HG03039 (cell line): Measurements from ENCODE around the gene METTL26.
A peak's percentile ranks its signal among the peaks of the same experiment; 100 is the strongest.

Experiments used
- ATAC-seq: cut with Tn5 transposase; IDR thresholded peaks from one replicate; pipeline ENCODE4 v1.9.1; 2021; ENCODE audit warnings: mild to moderate bottlenecking, moderate library complexity; ENCODE audit not compliant: unreplicated experiment

METTL26 gene

GRCh38 chr16:641326-642188 is 5.5 kb upstream of the METTL26 start, which contains the start of gene MCRIP2:
Gene MCRIP2 (plus strand): TSS chr16:641828. CDS start chr16:641992, 164 bp downstream.
- peak; percentile 36 for ATAC-seq

- no peak for ATAC-seq
These were observed 4.5 kb upstream of the METTL26 start for GRCh38 chr16:640614-641013.

GRCh38 chr16:638836-639235 is 2.7 kb upstream of the METTL26 start:
- ATAC-seq: no peak

- ATAC-seq: no peak
These were observed 2.0 kb upstream of the METTL26 start for GRCh38 chr16:638034-638543.

GRCh38 chr16:637081-638018 is 1.2 kb upstream of the METTL26 start:
- ATAC-seq: no peak

GRCh38 chr16:635573-636205 is 416 bp downstream of the METTL26 start:
- ATAC-seq: no peak

GRCh38 chr16:634996-635395 is 1.1 kb downstream of the METTL26 start:
- no peak for ATAC-seq

- ATAC-seq: no peak
These were observed 1.9 kb downstream of the METTL26 start for GRCh38 chr16:634051-634670.

GRCh38 chr16:633336-634050 is 2.6 kb downstream of the METTL26 start:
- ATAC-seq: no peak

GRCh38 chr16:632486-633335 is 3.4 kb downstream of the METTL26 start:
- no peak for ATAC-seq

- ATAC-seq: no peak
These were observed 4.2 kb downstream of the METTL26 start for GRCh38 chr16:631808-632358.

GRCh38 chr16:630815-631405 is 5.2 kb downstream of the METTL26 start, which contains the start of gene WFIKKN1:
Gene WFIKKN1 (plus strand): TSS chr16:630985. CDS start chr16:631254, 269 bp downstream.
- ATAC-seq: no peak

- ATAC-seq: no peak
These were observed 5.8 kb downstream of the METTL26 start for GRCh38 chr16:630249-630814.

- no peak for ATAC-seq
These were observed 6.3 kb downstream of the METTL26 start for GRCh38 chr16:629833-630248.

- no peak for ATAC-seq
These were observed 6.8 kb downstream of the METTL26 start for GRCh38 chr16:629185-629832.

GRCh38 chr16:628321-629061 is 7.6 kb downstream of the METTL26 start:
- no peak for ATAC-seq
